T-cell (primary cell): Measurements from ENCODE around the gene DNAJB12. TPM values are rescaled to one million over a fixed set of nuclear protein-coding genes. Genes with fewer than 3 reads are reported as not detected.
"Not testable (repeated sequence)": the region's sequence is repeated elsewhere in the genome, so short reads cannot be mapped to it uniquely, and the experiment has no call there.

Experiments used
- ATAC-seq, 4 experiments: fragments of 200-7000 bp in 3 of 4; fragments of 150-1000 bp in 1 of 4; cut with Tn5 transposase; replicated peaks in 1 of 4; 1 replicate in 3 of 4; 2 replicates in 1 of 4; pipeline ENCODE4 v1.10.0; 2021; ENCODE audit warnings: moderate library complexity in 3 of 4, mild to moderate bottlenecking in 2 of 4, moderate number of reproducible peaks in 1 of 4
- CTCF ChIA-PET, 2 donors: fragments of 300-600 bp; sonication (Branson Sonifier 250); formaldehyde crosslinking; loops; one replicate each; lab custom pipeline; 2022; ENCODE audit warnings: antibody characterized with exemption in 2 of 2; lab: Charles Lee
- POLR2A ChIA-PET, 2 donors: fragments of 300-600 bp; sonication (Branson Sonifier 250); formaldehyde crosslinking; loops; one replicate each; lab custom pipeline; 2022; ENCODE audit warnings: antibody characterized with exemption in 2 of 2; lab: Charles Lee
- DNase-seq, 35 experiments: peaks; one replicate each; pipeline versions ENCODE4 v3.0.0 to v3.0.0-alpha.2; 2013 to 2023
- H3K27ac ChIP-seq: one replicate; pipeline ENCODE4 v1.5.1; 2013; ENCODE audit warnings: low read length
- H3K27me3 ChIP-seq, 2 experiments: replicated peaks in 1 of 2; 1 replicate in 1 of 2; 2 replicates in 1 of 2; pipeline versions ENCODE4 v1.6.1 to v1.7.0; 2013; ENCODE audit warnings: low read length in 1 of 2, mixed read lengths in 1 of 2; ENCODE audit not compliant: control insufficient read depth in 2 of 2, insufficient read depth in 2 of 2; ENCODE audit errors: extremely low read depth in 1 of 2
- H3K36me3 ChIP-seq, 2 donors: 1 replicate in 1 of 2; 2 replicates in 1 of 2; pipeline versions ENCODE4 v1.6.1 to v1.7.0; 2013; ENCODE audit warnings: low read length in 1 of 2; ENCODE audit not compliant: control insufficient read depth in 2 of 2, insufficient read depth in 1 of 2; ENCODE audit errors: extremely low read depth in 1 of 2
- H3K4me1 ChIP-seq, 2 experiments: 1 replicate in 1 of 2; 2 replicates in 1 of 2; pipeline versions ENCODE4 v1.6.1 to v1.7.0; 2013; ENCODE audit warnings: low read length in 2 of 2, mixed read lengths in 1 of 2; ENCODE audit not compliant: insufficient read depth in 2 of 2, control insufficient read depth in 1 of 2; ENCODE audit errors: extremely low read depth in 1 of 2
- H3K4me3 ChIP-seq, 2 donors: 1 replicate in 1 of 2; 2 replicates in 1 of 2; pipeline versions ENCODE4 v1.5.1 to v1.7.0; 2013; ENCODE audit warnings: mild to moderate bottlenecking in 2 of 2, low read length in 1 of 2, moderate library complexity in 1 of 2; ENCODE audit not compliant: control insufficient read depth in 1 of 2; ENCODE audit errors: extremely low read depth in 1 of 2
- H3K9me3 ChIP-seq: 2 replicates; pipeline ENCODE4 v1.7.0; 2013
- H3K27ac Mint-ChIP-seq, 2 donors: one replicate each; pipeline ENCODE4 v1.8.0; 2020 to 2021; ENCODE audit warnings: mild to moderate bottlenecking in 2 of 2, mixed read lengths in 2 of 2
- H3K27me3 Mint-ChIP-seq, 2 donors: one replicate each; pipeline ENCODE4 v1.8.0; 2021 to 2022; ENCODE audit warnings: mixed read lengths in 2 of 2
- H3K36me3 Mint-ChIP-seq: one replicate; pipeline ENCODE4 v1.8.0; 2021; ENCODE audit warnings: mixed read lengths
- H3K4me1 Mint-ChIP-seq, 3 donors: one replicate each; pipeline ENCODE4 v1.8.0; 2020 to 2022; ENCODE audit warnings: mixed read lengths in 3 of 3, mild to moderate bottlenecking in 1 of 3
- H3K4me3 Mint-ChIP-seq, 3 donors: one replicate each; pipeline ENCODE4 v1.8.0; 2020 to 2022; ENCODE audit warnings: mild to moderate bottlenecking in 3 of 3, mixed read lengths in 3 of 3, moderate library complexity in 3 of 3
- H3K9me3 Mint-ChIP-seq, 3 donors: one replicate each; pipeline ENCODE4 v1.8.0; 2020 to 2022; ENCODE audit warnings: mixed read lengths in 3 of 3
- WGBS: methylation state at CpG from one replicate; pipeline ENCODE4 v1.1.5; 2013; ENCODE audit warnings: missing lambda C conversion rate; ENCODE audit not compliant: insufficient coverage; 5-methylcytosine and 5-hydroxymethylcytosine counted together
- total RNA-seq, 35 experiments: library from RNA in 6 of 35; stranded (reverse) in 6 of 35; fragments of 120-200 nt in 1 of 35; gene quantifications; one replicate each; pipeline versions ENCODE4 v1.2.1 to v1.2.4 and lab custom pipeline; 2013 to 2026

Gene DNAJB12
- total RNA-seq, 5 donors from 2014 or later (not counting 1 experiment from before 2014, with no cell fraction given) = 27.1 to 41.4 (median 31.2) TPM

- Mint-ChIP-seq H3K4me3 (peak overlapping the region; percentile 72 to 78 (median 77)), H3K4me1 (peaks cover 58 to 66% (median 64%) of the 10 kb centered on the region in 3 donors), H3K9me3 (no peaks in the 10 kb centered on the region), H3K27me3 (no peaks in the 10 kb centered on the region), H3K27ac (peak overlapping the region; percentile 96 to 99), H3K36me3 (peaks cover 3% of the 10 kb centered on the region)
- WGBS = 0% methylated on average over 29 of the region's 30 CpGs
- Histone ChIP-seq H3K27me3 (no peaks in the 10 kb centered on the region), H3K27ac (peak overlapping the region; percentile 99), H3K9me3 (no peaks in the 10 kb centered on the region), H3K36me3 (no peaks in the 10 kb centered on the region), H3K4me1 (peaks cover 8 to 57% of the 10 kb centered on the region in 2 experiments), H3K4me3 (peak overlapping the region; percentile 64 to 72)
- DNase-seq (peak; percentile 77 to 99 (median 97)), ATAC-seq (peak; percentile 80 to 89 (median 84))
- POLR2A ChIA-PET = interaction anchor here (0.6 to 1.2 kb wide), 19 partner anchors 11 to 207 kb away, joined by 3 to 18 read pairs (median 5); partner anchors contain the start of genes DDIT4 (in 1 of the 2) and DNAJB12 (in 1 of the 2)
- CTCF ChIA-PET = interaction anchor here (0.6 to 2.4 kb wide), 19 partner anchors 10 to 279 kb away, joined by 3 to 26 read pairs (median 5); partner anchors contain the start of genes ANAPC16 (in 1 of the 2) and DDIT4 (in 1 of the 2)
Observed at GRCh38 chr10:72297281-72297804, 57.4 kb downstream of the DNAJB12 start.

- H3K27ac Mint-ChIP-seq = peak overlapping the region; percentile 96 to 99
- not testable (repeated sequence) for DNase-seq, H3K27me3 Mint-ChIP-seq, H3K36me3 Mint-ChIP-seq, H3K9me3 Mint-ChIP-seq, H3K36me3 ChIP-seq, ATAC-seq, H3K27me3 ChIP-seq, H3K9me3 ChIP-seq
- CTCF ChIA-PET = interaction anchor here (0.6 to 2.4 kb wide), 19 partner anchors 10 to 279 kb away, joined by 3 to 26 read pairs (median 5); partner anchors contain the start of genes ANAPC16 (in 1 of the 2) and DDIT4 (in 1 of the 2)
- Histone ChIP-seq H3K27ac (peak overlapping the region; percentile 99), H3K4me3 (peak overlapping the region in 1 of 2 donors; percentile 72), H3K4me1 (peaks cover 10 to 62% of the 10 kb centered on the region in 2 experiments)
- H3K4me3 Mint-ChIP-seq = peak overlapping the region; percentile 72 to 78 (median 77)
- peaks cover 62 to 71% (median 69%) of the 10 kb centered on the region in 3 donors for H3K4me1 Mint-ChIP-seq
- WGBS = 0% methylated on average over 8 of the region's 19 CpGs
- POLR2A ChIA-PET = interaction anchor here (0.6 to 1.2 kb wide), 18 partner anchors 11 to 207 kb away, joined by 3 to 18 read pairs (median 5); partner anchors contain the start of genes DDIT4 (in 1 of the 2) and DNAJB12 (in 1 of the 2)
Observed at GRCh38 chr10:72296829-72297280, 57.9 kb downstream of the DNAJB12 start.

- Mint-ChIP-seq H3K36me3 (peaks cover 3% of the 10 kb centered on the region), H3K4me3 (peak overlapping the region in 1 of 3 donors; percentile 46), H3K27me3 (no peaks in the 10 kb centered on the region), H3K4me1 (peaks cover 63 to 76% (median 74%) of the 10 kb centered on the region in 3 donors), H3K27ac (peak overlapping the region; percentile 91), H3K9me3 (no peaks in the 10 kb centered on the region)
- ChIA-PET POLR2A (interaction anchor here (0.7 to 1.2 kb wide), 3 partner anchors 20 to 208 kb away, joined by 3 to 6 read pairs (median 6); no protein-coding TSS in a partner anchor), CTCF (no interaction called here)
- H3K4me3 ChIP-seq = no peak overlapping the region
- H3K9me3 ChIP-seq = no peaks in the 10 kb centered on the region
- WGBS = no CpG with 5 or more reads among the region's 8 CpGs
- H3K36me3 ChIP-seq = no peaks in the 10 kb centered on the region
- no peaks in the 10 kb centered on the region for H3K27me3 ChIP-seq
- peak overlapping the region; percentile 99 for H3K27ac ChIP-seq
- DNase-seq = no peak
- no peak for ATAC-seq
- peaks cover 17 to 75% of the 10 kb centered on the region in 2 experiments for H3K4me1 ChIP-seq
Observed at GRCh38 chr10:72295330-72295910, 59.3 kb downstream of the DNAJB12 start.

GRCh38 chr10:72292223-72292691 is 62.5 kb downstream of the DNAJB12 start:
- no peaks in the 10 kb centered on the region for H3K27me3 ChIP-seq
- Mint-ChIP-seq H3K36me3 (peaks cover 3% of the 10 kb centered on the region), H3K4me1 (peaks cover 55 to 65% (median 64%) of the 10 kb centered on the region in 3 donors), H3K4me3 (peak overlapping the region in 1 of 3 donors; percentile 37), H3K27ac (peak overlapping the region; percentile 76 to 79), H3K27me3 (no peaks in the 10 kb centered on the region), H3K9me3 (no peaks in the 10 kb centered on the region)
- DNase-seq (no peak), ATAC-seq (no peak)
- H3K9me3 ChIP-seq = no peaks in the 10 kb centered on the region
- 60% methylated on average over 5 of the region's 6 CpGs for WGBS
- no peak overlapping the region for H3K27ac ChIP-seq
- no peak overlapping the region for H3K4me3 ChIP-seq
- POLR2A ChIA-PET = interaction anchor here in 1 of 2 donors (1.1 to 1.5 kb wide), 3 partner anchors 12 to 17 kb away, joined by 3 to 5 read pairs (median 4); no protein-coding TSS in a partner anchor
- peaks cover 0 to 2% of the 10 kb centered on the region in 2 donors for H3K36me3 ChIP-seq
- peaks cover 15 to 60% of the 10 kb centered on the region in 2 experiments for H3K4me1 ChIP-seq
- CTCF ChIA-PET = interaction anchor here (0.5 to 1.5 kb wide), 5 partner anchors 8 to 126 kb away, joined by 3 to 5 read pairs (median 4); no protein-coding TSS in a partner anchor

GRCh38 chr10:72291019-72291532 is 63.6 kb downstream of the DNAJB12 start:
- Histone ChIP-seq H3K4me1 (peaks cover 11 to 58% of the 10 kb centered on the region in 2 experiments), H3K9me3 (no peaks in the 10 kb centered on the region), H3K27ac (no peak overlapping the region), H3K4me3 (no peak overlapping the region), H3K27me3 (no peaks in the 10 kb centered on the region), H3K36me3 (peaks cover 0 to 4% of the 10 kb centered on the region in 2 donors)
- peaks cover 3% of the 10 kb centered on the region for H3K36me3 Mint-ChIP-seq
- DNase-seq (peak in 9 of 35 experiments; percentile 19 to 70 (median 34)), ATAC-seq (peak; percentile 40 to 68 (median 60))
- POLR2A ChIA-PET = interaction anchor here in 1 of 2 donors (0.5 to 1.5 kb wide), 3 partner anchors 13 to 154 kb away, joined by 4 to 5 read pairs (median 5); no protein-coding TSS in a partner anchor
- peak overlapping the region; percentile 67 to 80 for H3K27ac Mint-ChIP-seq
- no peaks in the 10 kb centered on the region for H3K9me3 Mint-ChIP-seq
- H3K27me3 Mint-ChIP-seq = no peaks in the 10 kb centered on the region
- H3K4me1 Mint-ChIP-seq = peaks cover 59 to 68% (median 68%) of the 10 kb centered on the region in 3 donors
- WGBS = no CpG with 5 or more reads among the region's 4 CpGs
- CTCF ChIA-PET = interaction anchor here (0.5 to 1.5 kb wide), 11 partner anchors 12 to 68 kb away, joined by 3 to 7 read pairs (median 3); no protein-coding TSS in a partner anchor
- peak overlapping the region in 1 of 3 donors; percentile 37 for H3K4me3 Mint-ChIP-seq
